ENCODE results near the gene GORASP2.

The GORASP2 gene

DNA sequence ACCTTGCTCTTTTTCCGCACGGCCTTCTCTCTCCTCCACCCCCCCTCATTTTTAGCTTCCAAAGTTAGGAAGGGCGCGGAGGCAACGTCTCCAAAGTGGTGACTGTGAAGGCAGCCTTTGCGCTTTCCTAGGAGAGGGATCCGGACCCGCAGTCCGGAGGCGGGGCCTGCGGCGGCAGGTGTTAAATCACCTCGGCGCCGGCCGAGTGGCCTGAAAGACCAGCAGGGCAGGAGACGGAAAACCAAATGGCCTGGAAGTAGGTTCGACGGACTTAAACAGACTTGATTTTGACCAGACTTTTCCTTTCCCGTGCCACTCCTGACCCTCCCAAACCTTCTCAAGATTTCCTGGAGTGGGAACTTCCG, 615 bp downstream of the GORASP2 start:
- ATAC-seq: peak; percentile 25
- no peak for TF ChIP-seq ZC3H10 (CRISPR knock-in tag; IDR thresholded peaks at IDR 0.05)
- TF ChIP-seq ESRRG (CRISPR knock-in tag; IDR thresholded peaks at IDR 0.05): no peak
- no peak for TF ChIP-seq ZFP30 (CRISPR knock-in tag; IDR thresholded peaks at IDR 0.05)
- no peak for TF ChIP-seq PPARA (CRISPR knock-in tag; IDR thresholded peaks at IDR 0.05; ENCODE audit: borderline replicate concordance)
- no peak for TF ChIP-seq TOX (CRISPR knock-in tag; IDR thresholded peaks at IDR 0.05; ENCODE audit: borderline replicate concordance)
- TF ChIP-seq RARB (CRISPR knock-in tag; IDR thresholded peaks at IDR 0.05): no peak
- TF ChIP-seq TCF4 (CRISPR knock-in tag; IDR thresholded peaks at IDR 0.05; ENCODE audit: borderline replicate concordance): no peak
- TF ChIP-seq, protein P1, sequence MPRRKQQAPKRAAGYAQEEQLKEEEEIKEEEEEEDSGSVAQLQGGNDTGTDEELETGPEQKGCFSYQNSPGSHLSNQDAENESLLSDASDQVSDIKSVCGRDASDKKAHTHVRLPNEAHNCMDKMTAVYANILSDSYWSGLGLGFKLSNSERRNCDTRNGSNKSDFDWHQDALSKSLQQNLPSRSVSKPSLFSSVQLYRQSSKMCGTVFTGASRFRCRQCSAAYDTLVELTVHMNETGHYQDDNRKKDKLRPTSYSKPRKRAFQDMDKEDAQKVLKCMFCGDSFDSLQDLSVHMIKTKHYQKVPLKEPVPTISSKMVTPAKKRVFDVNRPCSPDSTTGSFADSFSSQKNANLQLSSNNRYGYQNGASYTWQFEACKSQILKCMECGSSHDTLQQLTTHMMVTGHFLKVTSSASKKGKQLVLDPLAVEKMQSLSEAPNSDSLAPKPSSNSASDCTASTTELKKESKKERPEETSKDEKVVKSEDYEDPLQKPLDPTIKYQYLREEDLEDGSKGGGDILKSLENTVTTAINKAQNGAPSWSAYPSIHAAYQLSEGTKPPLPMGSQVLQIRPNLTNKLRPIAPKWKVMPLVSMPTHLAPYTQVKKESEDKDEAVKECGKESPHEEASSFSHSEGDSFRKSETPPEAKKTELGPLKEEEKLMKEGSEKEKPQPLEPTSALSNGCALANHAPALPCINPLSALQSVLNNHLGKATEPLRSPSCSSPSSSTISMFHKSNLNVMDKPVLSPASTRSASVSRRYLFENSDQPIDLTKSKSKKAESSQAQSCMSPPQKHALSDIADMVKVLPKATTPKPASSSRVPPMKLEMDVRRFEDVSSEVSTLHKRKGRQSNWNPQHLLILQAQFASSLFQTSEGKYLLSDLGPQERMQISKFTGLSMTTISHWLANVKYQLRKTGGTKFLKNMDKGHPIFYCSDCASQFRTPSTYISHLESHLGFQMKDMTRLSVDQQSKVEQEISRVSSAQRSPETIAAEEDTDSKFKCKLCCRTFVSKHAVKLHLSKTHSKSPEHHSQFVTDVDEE (CRISPR knock-in tag; IDR thresholded peaks at IDR 0.05): no peak
- TF ChIP-seq, protein P2, sequence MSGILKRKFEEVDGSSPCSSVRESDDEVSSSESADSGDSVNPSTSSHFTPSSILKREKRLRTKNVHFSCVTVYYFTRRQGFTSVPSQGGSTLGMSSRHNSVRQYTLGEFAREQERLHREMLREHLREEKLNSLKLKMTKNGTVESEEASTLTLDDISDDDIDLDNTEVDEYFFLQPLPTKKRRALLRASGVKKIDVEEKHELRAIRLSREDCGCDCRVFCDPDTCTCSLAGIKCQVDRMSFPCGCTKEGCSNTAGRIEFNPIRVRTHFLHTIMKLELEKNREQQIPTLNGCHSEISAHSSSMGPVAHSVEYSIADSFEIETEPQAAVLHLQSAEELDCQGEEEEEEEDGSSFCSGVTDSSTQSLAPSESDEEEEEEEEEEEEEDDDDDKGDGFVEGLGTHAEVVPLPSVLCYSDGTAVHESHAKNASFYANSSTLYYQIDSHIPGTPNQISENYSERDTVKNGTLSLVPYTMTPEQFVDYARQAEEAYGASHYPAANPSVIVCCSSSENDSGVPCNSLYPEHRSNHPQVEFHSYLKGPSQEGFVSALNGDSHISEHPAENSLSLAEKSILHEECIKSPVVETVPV (CRISPR knock-in tag; IDR thresholded peaks at IDR 0.05): no peak
- no peak for TF ChIP-seq ZNF565 (CRISPR knock-in tag; conservative IDR thresholded peaks at IDR 0.05; ENCODE audit: low read depth)
- no peak for TF ChIP-seq ZNF8 (CRISPR knock-in tag; IDR thresholded peaks at IDR 0.05)
- TF ChIP-seq SNAI2 (CRISPR knock-in tag; IDR thresholded peaks at IDR 0.05): no peak
- TF ChIP-seq OSR1 (CRISPR knock-in tag; IDR thresholded peaks at IDR 0.05): no peak
- TF ChIP-seq ISL1 (CRISPR knock-in tag; IDR thresholded peaks at IDR 0.05): no peak
- no peak for TF ChIP-seq ARNTL (CRISPR knock-in tag; IDR thresholded peaks at IDR 0.05; ENCODE audit: borderline replicate concordance, low read depth)
- TF ChIP-seq GLIS3 (CRISPR knock-in tag; IDR thresholded peaks at IDR 0.05): no peak
- no peak for TF ChIP-seq ZNF70 (CRISPR knock-in tag; IDR thresholded peaks at IDR 0.05)

DNA sequence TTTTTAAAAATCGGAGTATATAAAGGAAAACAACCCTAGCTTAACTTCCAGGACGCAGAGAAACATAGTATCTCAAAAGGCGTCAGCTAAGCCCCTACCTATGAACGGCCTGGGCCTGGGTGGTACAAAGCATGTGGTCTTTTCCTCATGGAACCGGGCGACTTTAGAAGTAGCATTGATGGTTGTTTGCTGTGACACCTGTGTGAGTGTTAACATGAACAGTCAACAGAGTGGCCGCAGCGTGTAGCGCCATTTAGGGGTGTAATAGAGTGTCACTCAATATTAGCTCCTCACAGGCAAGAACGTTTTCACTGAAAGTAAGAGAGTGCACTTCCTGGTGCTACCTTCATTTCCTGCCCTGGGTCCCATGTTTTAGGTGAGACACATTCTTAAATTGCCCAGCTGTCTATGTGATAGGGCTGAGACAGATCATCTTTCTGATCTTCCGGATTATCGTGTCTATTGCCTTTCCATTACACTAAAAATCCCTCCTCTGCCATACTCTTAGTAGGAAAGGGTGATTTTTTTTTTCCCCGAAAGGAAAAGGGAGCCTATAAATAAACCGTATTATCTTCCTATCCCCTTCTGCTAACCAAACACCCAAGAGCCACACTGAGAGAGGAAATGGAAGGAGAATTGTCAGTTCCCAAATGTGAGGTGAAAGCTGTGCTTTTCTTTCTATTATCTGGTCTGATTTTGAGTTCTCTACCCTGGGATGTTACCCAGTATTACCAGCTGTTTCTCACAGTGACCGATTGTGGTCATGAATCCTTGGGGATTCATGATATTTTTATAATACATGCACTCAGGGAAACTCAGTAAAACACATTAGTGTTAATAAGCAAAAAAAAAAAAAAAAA, 1.3 kb downstream of the GORASP2 start:
- TF ChIP-seq GLIS3 (CRISPR knock-in tag; IDR thresholded peaks at IDR 0.05) (no peak), ZNF8 (CRISPR knock-in tag; IDR thresholded peaks at IDR 0.05) (no peak), CSDC2 (CRISPR knock-in tag; IDR thresholded peaks at IDR 0.05) (no peak), ISL1 (CRISPR knock-in tag; IDR thresholded peaks at IDR 0.05) (no peak), ZC3H10 (CRISPR knock-in tag; IDR thresholded peaks at IDR 0.05) (no peak), ESRRG (CRISPR knock-in tag; IDR thresholded peaks at IDR 0.05) (no peak), RARB (CRISPR knock-in tag; IDR thresholded peaks at IDR 0.05) (no peak), ZFP3 (CRISPR knock-in tag; IDR thresholded peaks at IDR 0.05) (no peak), ZNF70 (CRISPR knock-in tag; IDR thresholded peaks at IDR 0.05) (no peak), PPARA (CRISPR knock-in tag; IDR thresholded peaks at IDR 0.05; ENCODE audit: borderline replicate concordance) (no peak), TCF4 (CRISPR knock-in tag; IDR thresholded peaks at IDR 0.05; ENCODE audit: borderline replicate concordance) (no peak), SNAI2 (CRISPR knock-in tag; IDR thresholded peaks at IDR 0.05) (no peak), BACH2 (CRISPR knock-in tag; IDR thresholded peaks at IDR 0.05; ENCODE audit: borderline replicate concordance) (no peak), ARNTL (CRISPR knock-in tag; IDR thresholded peaks at IDR 0.05; ENCODE audit: borderline replicate concordance, low read depth) (no peak), TOX (CRISPR knock-in tag; IDR thresholded peaks at IDR 0.05; ENCODE audit: borderline replicate concordance) (no peak), ZNF565 (CRISPR knock-in tag; conservative IDR thresholded peaks at IDR 0.05; ENCODE audit: low read depth) (no peak)
- TF ChIP-seq, protein P2 (CRISPR knock-in tag; IDR thresholded peaks at IDR 0.05): no peak
- TF ChIP-seq, protein P3, sequence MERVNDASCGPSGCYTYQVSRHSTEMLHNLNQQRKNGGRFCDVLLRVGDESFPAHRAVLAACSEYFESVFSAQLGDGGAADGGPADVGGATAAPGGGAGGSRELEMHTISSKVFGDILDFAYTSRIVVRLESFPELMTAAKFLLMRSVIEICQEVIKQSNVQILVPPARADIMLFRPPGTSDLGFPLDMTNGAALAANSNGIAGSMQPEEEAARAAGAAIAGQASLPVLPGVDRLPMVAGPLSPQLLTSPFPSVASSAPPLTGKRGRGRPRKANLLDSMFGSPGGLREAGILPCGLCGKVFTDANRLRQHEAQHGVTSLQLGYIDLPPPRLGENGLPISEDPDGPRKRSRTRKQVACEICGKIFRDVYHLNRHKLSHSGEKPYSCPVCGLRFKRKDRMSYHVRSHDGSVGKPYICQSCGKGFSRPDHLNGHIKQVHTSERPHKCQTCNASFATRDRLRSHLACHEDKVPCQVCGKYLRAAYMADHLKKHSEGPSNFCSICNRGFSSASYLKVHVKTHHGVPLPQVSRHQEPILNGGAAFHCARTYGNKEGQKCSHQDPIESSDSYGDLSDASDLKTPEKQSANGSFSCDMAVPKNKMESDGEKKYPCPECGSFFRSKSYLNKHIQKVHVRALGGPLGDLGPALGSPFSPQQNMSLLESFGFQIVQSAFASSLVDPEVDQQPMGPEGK (CRISPR knock-in tag; IDR thresholded peaks at IDR 0.05; ENCODE audit: borderline replicate concordance): no peak
- TF ChIP-seq, protein P4, sequence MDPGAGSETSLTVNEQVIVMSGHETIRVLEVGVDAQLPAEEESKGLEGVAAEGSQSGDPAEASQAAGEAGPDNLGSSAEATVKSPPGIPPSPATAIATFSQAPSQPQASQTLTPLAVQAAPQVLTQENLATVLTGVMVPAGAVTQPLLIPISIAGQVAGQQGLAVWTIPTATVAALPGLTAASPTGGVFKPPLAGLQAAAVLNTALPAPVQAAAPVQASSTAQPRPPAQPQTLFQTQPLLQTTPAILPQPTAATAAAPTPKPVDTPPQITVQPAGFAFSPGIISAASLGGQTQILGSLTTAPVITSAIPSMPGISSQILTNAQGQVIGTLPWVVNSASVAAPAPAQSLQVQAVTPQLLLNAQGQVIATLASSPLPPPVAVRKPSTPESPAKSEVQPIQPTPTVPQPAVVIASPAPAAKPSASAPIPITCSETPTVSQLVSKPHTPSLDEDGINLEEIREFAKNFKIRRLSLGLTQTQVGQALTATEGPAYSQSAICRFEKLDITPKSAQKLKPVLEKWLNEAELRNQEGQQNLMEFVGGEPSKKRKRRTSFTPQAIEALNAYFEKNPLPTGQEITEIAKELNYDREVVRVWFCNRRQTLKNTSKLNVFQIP (CRISPR knock-in tag; IDR thresholded peaks at IDR 0.05; ENCODE audit: borderline replicate concordance, low read depth): no peak
- ATAC-seq: peak; percentile 7; the same call in 2 of the 3 replicates
